ENCODE data around the gene LAMTOR2. TPM values are rescaled to one million over a fixed set of nuclear protein-coding genes. Genes with fewer than 3 reads are reported as not detected.

Gene LAMTOR2
- total RNA-seq, 4 donors from 2014 or later: 17.3 to 97.6 (median 38.1) TPM

- intact Hi-C loops (cut with DNase I; ENCODE audit: low total_unique reads): no loop called here
- DNase-seq: no peak
- no peak overlapping the region for H3K27ac ChIP-seq
- H3K4me3 ChIP-seq: no peak overlapping the region
- no peaks in the 10 kb centered on the region for H3K27me3 ChIP-seq
- TF ChIP-seq POLR2A (IDR thresholded peaks at IDR 0.05): no peak
- TF ChIP-seq CTCF (IDR thresholded peaks at IDR 0.05): no peak
- no peaks in the 10 kb centered on the region for H3K9me3 ChIP-seq
- no peaks in the 10 kb centered on the region for H3K4me1 ChIP-seq
- H3K36me3 ChIP-seq: no peaks in the 10 kb centered on the region
Measured at GRCh38 chr1:156042828-156043227, 11.8 kb upstream of the LAMTOR2 start.

- no peaks in the 10 kb centered on the region for H3K27me3 ChIP-seq
- no peak for DNase-seq
- H3K4me3 ChIP-seq: no peak overlapping the region
- no peak for TF ChIP-seq CTCF (IDR thresholded peaks at IDR 0.05)
- TF ChIP-seq POLR2A (IDR thresholded peaks at IDR 0.05): no peak
- intact Hi-C loops (cut with DNase I; ENCODE audit: low total_unique reads): no loop called here
- H3K36me3 ChIP-seq: no peaks in the 10 kb centered on the region
- H3K9me3 ChIP-seq: no peaks in the 10 kb centered on the region
- no peak overlapping the region for H3K27ac ChIP-seq
- no peaks in the 10 kb centered on the region for H3K4me1 ChIP-seq
Measured at GRCh38 chr1:156045076-156045475, 9.5 kb upstream of the LAMTOR2 start.

- intact Hi-C loops (cut with DNase I; ENCODE audit: low total_unique reads): no loop called here
- Histone ChIP-seq H3K36me3 (no peaks in the 10 kb centered on the region), H3K4me3 (no peak overlapping the region)
Measured at GRCh38 chr1:156048663-156049258, 5.8 kb upstream of the LAMTOR2 start.

GRCh38 chr1:156050376-156050775, 4.2 kb upstream of the LAMTOR2 start:
- TF ChIP-seq CTCF (IDR thresholded peaks at IDR 0.05): no peak
- TF ChIP-seq POLR2A (IDR thresholded peaks at IDR 0.05): no peak
- DNase-seq: no peak
- Histone ChIP-seq H3K4me3 (no peak overlapping the region), H3K4me1 (no peaks in the 10 kb centered on the region), H3K27ac (no peak overlapping the region), H3K9me3 (no peaks in the 10 kb centered on the region), H3K27me3 (no peaks in the 10 kb centered on the region), H3K36me3 (no peaks in the 10 kb centered on the region)
- intact Hi-C loops (cut with DNase I; ENCODE audit: low total_unique reads): no loop called here

More at GRCh38 chr1:156048663-156049258, 5.8 kb upstream of the LAMTOR2 start:
- TF ChIP-seq CTCF (IDR thresholded peaks at IDR 0.05) (no peak), POLR2A (IDR thresholded peaks at IDR 0.05) (no peak)
- DNase-seq: no peak
- Histone ChIP-seq H3K9me3 (no peaks in the 10 kb centered on the region), H3K27me3 (no peaks in the 10 kb centered on the region), H3K4me1 (no peaks in the 10 kb centered on the region), H3K27ac (no peak overlapping the region)

- intact Hi-C loops (cut with DNase I; ENCODE audit: low total_unique reads): no loop called here
- Histone ChIP-seq H3K36me3 (no peaks in the 10 kb centered on the region), H3K27ac (no peak overlapping the region), H3K9me3 (no peaks in the 10 kb centered on the region), H3K4me1 (no peaks in the 10 kb centered on the region), H3K4me3 (no peak overlapping the region), H3K27me3 (no peaks in the 10 kb centered on the region)
- TF ChIP-seq POLR2A (IDR thresholded peaks at IDR 0.05): no peak
- no peak for TF ChIP-seq CTCF (IDR thresholded peaks at IDR 0.05)
- DNase-seq: no peak
Measured at GRCh38 chr1:156051011-156051725, 3.4 kb upstream of the LAMTOR2 start.

Data from uterus (tissue), 4 donors.